Measurements from ENCODE around the gene SMC3.
"Not testable (repeated sequence)": the region's sequence is repeated elsewhere in the genome, so short reads cannot be mapped to it uniquely, and the experiment has no call there.

Gene SMC3

DNA sequence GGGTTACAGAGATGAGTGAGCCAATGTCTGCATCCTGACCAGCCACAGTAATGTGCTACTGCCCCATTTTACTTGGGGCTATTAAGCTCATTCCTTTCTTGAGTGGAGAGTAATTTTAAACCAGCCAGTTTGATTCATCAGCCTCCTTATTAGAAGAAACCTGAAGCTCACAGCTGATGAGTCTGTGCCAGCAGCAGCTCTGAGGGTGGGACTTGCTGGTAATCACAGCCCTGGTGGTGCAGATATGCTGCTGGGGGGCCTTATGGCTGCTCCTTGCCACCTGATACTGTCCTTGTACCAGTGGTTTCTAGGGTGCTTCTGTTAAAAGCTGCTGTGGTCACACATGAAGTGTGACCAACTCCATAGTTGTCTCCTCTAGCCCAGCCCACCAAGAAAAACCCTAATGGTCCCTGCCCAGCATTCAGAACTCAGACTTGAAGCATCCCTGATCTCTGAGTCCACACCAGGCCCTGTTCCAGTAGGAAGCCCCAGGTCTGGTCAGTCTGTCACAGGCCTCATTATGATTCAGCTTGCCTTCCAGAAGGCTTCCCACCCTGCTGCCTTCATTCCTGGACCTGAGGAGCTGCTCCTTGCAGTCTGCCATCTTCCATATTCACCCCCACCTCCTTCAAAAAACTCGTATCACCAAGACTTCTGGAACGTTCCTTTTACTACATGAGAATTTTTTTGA lies 47.7 kb downstream of the SMC3 start:
- intact Hi-C loops (cut with DNase I): no loop called here
- DNase-seq: no peak

DNA sequence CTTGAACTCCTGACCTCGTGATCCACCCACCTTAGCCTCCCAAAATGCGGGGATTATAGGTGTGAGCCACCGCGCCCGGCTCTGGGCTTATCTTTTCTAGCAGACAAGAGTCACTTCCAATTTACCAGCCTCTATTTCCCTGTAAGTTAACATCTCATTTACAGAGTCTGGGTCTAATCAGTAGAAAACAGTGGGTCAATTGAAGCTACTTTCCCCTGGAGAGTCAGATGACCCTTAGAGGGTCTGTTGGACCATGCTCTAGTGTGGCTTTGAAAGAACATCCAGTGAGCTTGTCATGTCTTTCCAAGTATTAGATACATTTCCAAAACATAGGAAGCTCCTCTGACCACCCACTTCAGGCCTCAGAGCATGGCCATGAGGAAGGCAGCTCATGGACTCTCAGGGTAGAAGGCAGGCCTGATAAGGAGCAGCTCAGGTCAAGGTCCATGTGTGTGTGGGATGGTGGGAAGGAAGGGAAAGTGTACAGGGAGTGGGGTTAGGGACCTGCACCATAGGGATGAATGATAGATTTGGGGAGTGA lies 49.1 kb downstream of the SMC3 start:
- intact Hi-C loops (cut with DNase I): no loop called here
- no peak for DNase-seq

DNA sequence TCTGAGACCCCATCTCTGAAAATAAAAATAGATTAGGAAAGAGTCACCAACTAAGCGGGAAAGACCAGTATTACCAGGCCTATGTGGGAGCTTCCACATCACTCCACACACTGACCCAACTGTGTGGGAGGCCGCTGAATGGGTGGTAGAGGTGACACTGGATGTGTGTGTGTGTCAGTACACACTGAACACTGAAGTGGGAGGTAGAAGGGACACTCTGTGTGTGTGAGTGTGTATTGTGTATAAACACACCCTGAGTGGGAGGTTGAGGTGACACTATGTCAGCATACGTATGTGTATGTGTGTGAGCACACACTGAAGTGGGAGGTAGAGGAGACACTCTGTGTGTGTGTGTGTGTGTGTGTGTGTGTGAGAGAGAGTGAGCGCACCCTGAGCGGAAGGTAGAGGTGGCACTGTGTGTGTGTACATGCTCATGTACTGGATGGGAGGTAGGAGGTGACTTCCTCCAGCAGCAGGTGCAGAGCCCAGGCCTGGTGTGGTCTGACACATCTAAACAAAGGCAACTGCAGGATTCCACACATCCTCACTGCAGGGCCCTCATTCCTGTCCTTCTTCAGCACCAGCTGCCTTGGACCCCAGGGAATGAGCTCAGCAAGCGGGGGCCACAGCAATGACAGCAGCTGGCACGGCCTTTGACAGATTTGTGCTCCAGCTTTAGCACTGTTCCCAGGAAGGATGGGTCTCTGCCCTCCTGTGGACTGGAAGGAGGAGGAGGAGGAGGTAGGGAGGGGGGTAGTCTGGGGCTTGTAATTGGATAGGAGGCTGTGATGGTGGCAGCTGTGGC lies 50.1 kb downstream of the SMC3 start:
- intact Hi-C loops (cut with DNase I): no loop called here
- no peak for DNase-seq

DNA sequence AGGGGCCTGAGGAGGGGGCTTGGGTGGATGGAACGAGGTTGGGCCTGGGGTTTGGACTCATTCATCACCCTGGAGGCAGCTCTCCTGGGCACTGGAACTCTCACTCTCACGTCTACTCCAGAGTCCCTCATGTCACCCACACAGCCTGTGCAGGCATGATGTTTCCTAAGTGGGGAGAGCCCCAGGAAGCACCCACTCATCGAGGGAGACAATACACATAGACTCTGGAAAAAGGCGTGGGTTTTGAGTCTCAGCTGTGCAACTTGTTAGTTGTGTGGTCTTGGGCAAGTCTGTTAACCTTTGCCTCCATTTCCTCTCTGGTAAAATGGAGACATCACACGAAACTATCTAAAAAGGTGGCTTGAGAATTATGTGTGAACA lies 50.7 kb downstream of the SMC3 start:
- no peak for DNase-seq
- intact Hi-C loops (cut with DNase I): no loop called here

DNA sequence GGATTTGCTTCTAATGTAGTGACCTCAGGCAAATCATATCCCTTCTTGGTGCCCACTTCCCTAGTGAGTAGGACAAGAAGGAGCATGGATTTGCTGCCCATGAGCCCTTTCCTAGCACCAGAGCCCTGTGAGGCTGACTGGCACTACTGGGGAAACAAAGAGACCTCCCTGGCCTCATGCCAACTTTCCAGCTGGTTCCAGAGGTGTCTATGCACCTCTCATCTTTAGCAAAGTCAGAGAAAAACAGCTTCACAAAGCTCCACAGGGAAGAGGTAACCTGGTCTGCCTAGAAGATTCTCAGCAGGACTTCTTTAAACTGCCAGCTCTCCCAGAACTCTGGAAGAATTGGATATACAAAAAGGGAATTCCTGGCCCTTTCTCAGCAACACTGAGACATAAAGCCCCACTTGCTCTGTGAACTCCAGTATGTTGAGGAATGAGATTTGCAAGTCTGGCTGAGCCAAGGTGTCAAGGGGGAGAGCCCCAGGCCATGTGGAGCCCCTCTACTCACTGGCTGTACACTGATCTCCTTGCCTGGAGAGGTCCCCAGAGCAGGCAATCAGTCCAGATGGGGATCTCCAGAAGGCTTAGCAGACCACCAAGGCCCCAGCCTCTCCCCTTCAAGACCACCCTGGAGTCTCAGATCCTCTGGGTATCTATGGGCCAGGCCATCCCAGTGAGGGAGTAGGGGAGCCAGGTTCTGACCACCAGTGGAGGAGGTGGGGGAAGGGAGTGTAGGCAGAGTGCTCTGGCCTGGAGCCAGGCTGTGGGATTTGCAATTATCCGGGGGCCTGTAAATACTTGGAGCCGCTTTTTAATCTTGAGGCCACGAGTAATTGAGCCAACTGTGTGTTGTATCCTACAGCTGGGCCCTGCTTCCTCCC lies 52.3 kb downstream of the SMC3 start:
- intact Hi-C loops (cut with DNase I): no loop called here
- no peak for DNase-seq

DNA sequence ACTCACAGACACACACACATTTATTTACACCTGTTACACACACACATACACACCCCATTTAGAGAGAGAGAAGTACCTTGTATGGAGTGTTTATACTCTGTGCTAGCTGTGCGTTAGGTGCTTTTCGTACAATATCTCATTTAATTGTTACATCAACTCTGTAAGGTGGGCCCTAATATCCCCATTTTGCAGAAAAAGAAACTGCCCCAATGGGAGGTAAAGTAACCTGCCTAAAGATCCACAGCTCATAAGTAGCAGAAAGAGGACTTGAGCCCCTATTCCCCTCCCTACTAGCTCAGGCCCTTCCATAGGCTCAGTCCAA lies 52.9 kb downstream of the SMC3 start:
- intact Hi-C loops (cut with DNase I): no loop called here
- DNase-seq: no peak

DNA sequence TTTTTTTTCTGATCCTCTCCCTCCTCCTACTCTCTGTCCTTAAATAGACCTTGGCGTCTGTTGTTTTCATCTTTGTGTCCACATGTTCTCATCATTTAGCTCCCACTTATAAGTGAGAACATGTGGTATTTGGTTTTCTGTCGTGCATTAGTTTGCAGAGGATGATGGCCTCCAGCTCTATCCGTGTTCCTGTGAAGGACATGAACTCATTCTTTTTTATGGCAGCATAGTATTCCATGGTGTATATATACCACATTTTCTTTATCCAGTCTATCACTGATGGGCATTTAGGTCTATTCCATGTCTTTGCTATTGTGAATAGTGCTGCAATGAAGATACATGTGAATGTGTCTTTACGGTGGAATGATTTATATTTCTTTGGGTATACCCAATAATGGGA lies 55.8 kb downstream of the SMC3 start:
- intact Hi-C loops (cut with DNase I); DNase-seq: not testable (repeated sequence)

DNA sequence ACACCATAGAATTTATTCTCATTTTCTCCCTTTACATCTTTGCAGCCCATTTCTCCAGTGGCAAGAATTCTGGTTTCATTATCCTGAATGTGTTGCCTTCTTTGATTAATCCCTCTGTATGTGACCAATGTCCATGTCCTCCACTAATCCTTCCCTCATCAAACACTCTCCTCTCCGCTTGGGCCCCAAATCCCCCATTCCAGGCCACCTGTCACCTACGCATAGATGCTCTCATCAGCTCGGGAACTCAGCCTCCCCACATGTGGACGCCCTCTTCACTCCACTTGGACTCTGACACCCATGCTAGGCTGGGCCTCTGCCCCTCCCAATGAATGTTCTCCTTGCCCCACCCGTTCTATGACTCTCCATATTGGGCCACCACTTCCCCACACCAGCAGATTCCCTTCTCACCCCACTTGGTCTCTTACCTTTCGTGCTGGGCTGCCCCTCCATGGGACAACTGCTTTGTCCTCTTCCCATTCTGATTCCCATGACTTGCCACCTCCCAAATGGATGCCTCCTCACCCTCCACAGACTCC lies 57.9 kb downstream of the SMC3 start:
- DNase-seq: no peak
- intact Hi-C loops (cut with DNase I): no loop called here

DNA sequence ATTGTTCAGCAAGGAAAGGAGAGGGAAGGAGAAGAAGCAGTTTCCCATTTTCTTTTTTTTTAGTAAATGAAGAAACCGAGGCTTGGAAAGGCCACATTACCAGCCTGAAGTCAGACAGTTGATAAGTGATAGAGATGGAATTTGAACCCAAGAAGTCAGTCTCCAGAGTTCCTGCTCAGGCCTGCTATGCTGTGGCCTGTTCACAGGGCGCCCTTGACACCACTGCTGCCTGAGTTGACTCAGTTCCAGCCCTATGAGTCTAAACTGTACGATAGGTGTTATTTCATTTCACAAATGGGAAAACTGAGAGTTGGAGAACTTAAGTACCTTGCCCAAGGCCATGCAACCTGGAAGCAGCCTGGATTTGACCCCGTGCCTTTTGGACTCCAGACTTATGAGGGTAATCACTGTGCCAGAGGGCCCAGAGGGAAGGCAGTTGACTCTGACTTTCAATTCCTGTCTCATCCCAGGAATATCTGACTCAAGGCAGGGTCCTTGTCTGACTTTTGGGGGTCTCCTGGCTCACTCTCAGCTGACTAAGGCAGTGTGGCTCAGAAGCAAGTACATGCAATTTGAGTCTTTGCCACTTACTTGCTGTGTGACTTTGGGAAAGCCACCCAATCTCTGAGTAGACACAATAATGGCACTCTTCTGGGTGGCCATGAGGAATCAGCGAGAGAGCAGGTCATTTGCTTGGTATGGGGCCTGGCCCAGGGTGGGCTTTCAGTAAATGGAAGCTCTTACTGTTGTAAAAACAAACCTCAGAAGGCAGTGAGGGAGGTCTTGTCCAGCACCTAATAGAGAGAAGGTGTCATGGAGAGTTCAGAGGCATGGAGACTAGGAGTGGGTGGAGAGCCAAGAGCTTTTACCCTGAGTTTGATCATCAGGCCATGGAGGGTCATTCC lies 58.7 kb downstream of the SMC3 start:
- intact Hi-C loops (cut with DNase I): no loop called here
- DNase-seq: no peak

DNA sequence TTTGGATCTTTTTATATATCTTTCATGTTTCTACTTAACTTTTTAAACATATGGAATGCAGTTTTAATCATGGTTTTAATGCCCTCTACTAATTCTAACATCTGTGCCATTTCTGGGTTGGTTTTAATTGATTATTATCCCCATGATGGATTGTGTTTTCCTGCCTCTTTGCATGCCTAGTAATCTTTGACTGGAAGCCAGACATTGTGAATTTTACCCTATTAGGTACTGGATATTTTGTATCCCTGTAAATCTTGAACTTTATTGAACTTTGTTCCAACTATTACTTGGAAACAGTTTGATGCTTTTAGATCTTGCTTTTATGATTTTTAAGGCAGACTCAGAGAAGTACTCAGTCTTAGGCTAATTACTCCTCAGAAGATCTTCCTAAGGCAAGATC lies 60.7 kb downstream of the SMC3 start:
- intact Hi-C loops (cut with DNase I): no loop called here
- no peak for DNase-seq

DNA sequence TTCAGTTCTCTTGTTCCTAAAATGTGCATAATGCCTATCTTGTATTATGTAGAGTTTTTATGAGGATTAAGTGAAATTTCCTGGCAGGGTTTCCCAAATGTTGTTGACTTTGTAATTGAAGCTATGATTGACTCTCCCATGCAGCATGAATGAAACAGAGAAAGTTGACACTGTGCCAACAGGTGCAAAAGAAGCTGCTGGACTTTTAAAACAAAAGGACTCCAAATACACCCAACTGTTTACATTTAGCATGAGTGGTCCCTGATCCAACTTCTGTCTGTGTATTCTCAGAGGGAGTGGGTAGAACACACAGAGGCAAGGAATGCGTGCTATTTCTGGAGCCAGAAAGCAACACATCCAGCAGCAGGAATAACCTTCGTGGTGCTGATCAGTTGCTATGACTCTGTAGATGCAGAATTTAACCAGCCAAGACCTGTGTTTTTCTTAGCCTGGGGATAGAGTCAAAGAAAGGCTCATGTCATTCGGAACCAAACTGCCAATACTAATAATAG lies 62.2 kb downstream of the SMC3 start:
- intact Hi-C loops (cut with DNase I): no loop called here
- DNase-seq: peak in 5 of 42 donors; percentile 9 to 36 (median 23)

DNA sequence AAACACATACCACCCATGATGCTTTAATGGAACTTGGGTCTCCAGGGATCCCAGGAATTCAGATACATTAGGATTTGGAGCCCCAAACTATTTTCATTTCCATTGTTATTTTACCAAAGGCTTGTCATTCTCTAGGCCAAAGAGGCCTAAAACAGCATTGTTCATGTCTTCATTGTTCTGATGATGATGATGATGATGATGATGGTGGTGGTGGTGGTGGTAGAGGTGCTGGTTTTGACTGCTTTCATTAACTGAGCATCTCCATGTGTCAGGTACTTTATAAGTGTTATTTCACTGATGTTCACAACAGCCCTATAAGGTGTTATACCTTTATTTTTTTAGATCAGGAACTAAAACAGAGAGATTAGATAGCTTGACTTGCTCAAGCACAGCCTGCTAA lies 64.4 kb downstream of the SMC3 start:
- intact Hi-C loops (cut with DNase I): no loop called here
- no peak for DNase-seq

DNA sequence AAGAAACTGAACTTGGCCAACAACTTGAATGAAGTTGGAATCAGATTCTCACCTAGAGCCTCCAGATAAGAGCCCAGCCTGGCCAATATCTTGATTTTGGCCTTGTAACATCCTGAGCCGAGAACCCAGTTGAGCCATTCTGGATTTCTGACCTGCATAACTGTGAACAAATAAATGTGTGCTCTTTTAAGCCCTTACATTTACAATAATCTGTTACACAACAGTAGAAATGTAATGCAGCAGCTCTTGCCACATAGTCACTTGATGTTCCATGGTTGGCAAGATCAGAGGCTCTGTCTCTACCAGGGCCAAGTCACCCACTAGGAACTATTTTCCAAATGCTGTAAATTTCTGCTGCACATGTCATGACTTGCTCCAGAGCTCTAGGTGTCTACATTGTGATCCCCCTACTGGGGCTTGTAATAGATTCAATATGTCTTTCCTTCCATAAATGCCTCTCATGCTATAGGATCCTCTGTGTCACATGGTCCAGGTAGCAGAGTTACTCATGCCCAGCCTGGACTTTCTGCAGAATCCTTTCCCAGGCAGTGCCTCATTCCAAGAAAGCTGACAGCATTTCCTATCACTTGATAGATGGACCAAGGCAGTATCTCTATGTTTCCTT lies 65.2 kb downstream of the SMC3 start:
- DNase-seq: no peak
- intact Hi-C loops (cut with DNase I): no loop called here

DNA sequence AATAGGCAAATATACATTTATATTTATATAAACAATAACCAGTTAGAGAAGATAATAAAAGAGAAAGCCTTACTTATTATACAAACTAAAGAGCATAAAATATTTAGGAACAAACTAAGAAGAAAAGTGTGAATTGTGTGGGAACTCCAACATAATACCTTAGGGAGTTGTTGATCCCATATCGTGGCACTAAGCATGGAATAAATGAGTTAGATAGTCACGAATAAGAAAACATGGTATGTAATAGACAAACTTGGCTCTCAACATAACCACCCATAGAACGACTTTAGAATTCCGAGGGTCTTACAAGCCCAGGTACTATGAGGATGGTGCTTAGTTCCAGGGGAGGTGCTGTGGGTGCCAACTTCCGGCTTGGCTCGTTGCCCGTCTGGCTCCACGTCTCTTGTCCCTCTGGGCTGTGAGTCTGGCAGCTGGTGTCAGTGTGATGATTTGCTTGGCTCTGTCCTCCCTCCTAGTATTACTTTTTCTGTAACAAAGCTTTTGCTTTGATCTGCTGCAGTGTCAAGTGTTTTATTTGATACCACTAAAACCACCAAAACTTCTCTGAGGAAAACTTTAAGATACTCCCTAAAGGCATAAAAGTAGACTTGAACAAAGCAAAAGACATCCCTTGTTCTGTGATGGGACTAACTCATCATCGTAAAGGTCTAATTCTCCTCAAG lies 67.2 kb downstream of the SMC3 start:
- DNase-seq: no peak
- intact Hi-C loops (cut with DNase I): no loop called here

DNA sequence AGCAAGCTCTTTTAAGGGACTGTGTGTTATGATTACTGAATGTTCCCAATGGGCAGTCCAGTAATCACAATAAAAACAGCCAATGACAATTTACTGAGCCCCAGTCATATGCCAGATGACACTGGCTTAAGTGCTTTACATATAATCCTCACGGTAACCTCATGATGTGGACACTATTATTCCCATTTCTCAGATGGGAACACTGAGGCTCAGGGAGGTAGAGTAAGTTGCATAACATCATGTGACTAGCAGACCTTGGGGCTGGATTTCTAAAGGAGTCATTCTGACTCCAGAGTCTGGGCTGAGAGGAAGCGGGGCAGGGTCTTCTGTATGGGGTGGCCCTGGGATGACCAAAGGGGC lies 69.1 kb downstream of the SMC3 start:
- intact Hi-C loops (cut with DNase I): no loop called here

DNA sequence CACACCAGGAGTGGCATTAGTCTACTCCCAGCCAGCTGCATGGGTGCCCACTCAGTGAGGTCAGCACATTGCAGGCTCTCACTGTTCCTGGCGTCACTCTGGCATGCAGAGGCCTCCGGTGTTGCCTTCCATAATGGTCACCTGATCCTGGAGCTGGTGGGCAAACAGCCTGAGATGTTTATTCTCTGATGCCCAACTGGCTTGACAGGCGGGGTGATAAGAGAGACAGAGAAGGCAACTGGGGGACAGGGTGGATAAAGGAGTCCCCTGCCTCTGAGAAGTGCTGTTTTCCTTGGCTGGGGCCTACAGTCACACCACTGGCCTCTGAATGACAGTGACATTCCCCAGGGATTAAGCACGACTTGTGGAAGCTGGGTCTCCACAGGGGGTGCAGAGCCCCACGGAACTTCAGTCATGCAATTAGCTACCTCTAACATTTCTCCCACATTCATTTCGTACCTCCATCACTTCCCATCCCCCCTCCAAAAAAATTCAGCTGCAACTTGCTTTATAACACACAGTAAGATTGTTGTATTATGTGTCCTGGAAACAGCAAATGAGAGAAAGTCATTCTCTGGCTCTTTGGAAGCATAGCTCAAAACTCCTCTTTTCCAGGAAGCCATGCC lies 69.5 kb downstream of the SMC3 start:
- intact Hi-C loops (cut with DNase I): no loop called here
- DNase-seq: peak in 1 of 42 donors; percentile 29

More for the DNA sequence above, 69.1 kb downstream of the SMC3 start:
- DNase-seq: no peak

DNA sequence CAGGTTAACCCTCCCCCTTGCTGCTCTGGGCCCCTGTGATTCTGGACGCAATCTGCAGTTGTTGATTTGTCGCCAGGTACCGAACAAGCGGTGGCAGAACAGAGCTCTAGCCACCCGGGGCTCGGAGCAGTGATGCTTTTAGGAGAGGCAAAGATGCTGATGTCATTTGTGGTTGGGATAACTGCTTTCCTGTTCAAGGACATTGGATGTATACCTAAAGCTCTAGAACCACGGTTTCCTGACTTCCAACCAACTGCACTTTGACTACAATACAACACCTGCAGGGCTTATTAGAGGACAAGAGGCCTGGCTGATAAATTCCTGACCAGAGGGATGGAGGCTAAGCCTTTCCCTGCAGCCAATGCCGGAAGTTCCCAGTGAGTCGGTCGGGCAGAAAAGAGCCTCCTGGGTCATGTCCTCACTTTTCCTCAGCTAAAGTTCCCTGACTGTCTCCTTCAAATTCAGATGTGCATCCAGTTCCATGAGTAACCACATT lies 70.1 kb downstream of the SMC3 start:
- DNase-seq: peak in 1 of 42 donors; percentile 12
- intact Hi-C loops (cut with DNase I): no loop called here
